ENCODE measurements around the gene RAB40AL.

Gene RAB40AL

GRCh38 chrX:102979536-102979935 lies 42.5 kb downstream of the RAB40AL start:
- no peak overlapping the region for H3K4me3 ChIP-seq (ENCODE audit: control insufficient read depth, low read depth, low read length)
- no peak for DNase-seq (ENCODE audit: low read depth)
- TF ChIP-seq CTCF (conservative IDR thresholded peaks at IDR 0.05; ENCODE audit: control insufficient read depth, insufficient read depth, low read depth, low read length), result no peak

GRCh38 chrX:102983205-102983604 lies 46.1 kb downstream of the RAB40AL start:
- H3K4me3 ChIP-seq (ENCODE audit: control insufficient read depth, low read depth, low read length), result no peak overlapping the region
- no peak for DNase-seq (ENCODE audit: low read depth)
- no peak for TF ChIP-seq CTCF (conservative IDR thresholded peaks at IDR 0.05; ENCODE audit: control insufficient read depth, insufficient read depth, low read depth, low read length)

- no peak overlapping the region for H3K4me3 ChIP-seq (ENCODE audit: control insufficient read depth, low read depth, low read length)
- DNase-seq (ENCODE audit: low read depth), result no peak
- no peak for TF ChIP-seq CTCF (conservative IDR thresholded peaks at IDR 0.05; ENCODE audit: control insufficient read depth, insufficient read depth, low read depth, low read length)
Measured at GRCh38 chrX:102985192-102985591, 48.1 kb downstream of the RAB40AL start.
